HG03378 (cell line): ENCODE results near the gene APEH.
"Not testable (repeated sequence)": the region's sequence is repeated elsewhere in the genome, so short reads cannot be mapped to it uniquely, and the experiment has no call there.

Experiments
- ATAC-seq: cut with Tn5 transposase; IDR thresholded peaks from one replicate; pipeline ENCODE4 v1.9.1; 2021; ENCODE audit warnings: mild to moderate bottlenecking, moderate library complexity; ENCODE audit not compliant: unreplicated experiment

The APEH gene

DNA sequence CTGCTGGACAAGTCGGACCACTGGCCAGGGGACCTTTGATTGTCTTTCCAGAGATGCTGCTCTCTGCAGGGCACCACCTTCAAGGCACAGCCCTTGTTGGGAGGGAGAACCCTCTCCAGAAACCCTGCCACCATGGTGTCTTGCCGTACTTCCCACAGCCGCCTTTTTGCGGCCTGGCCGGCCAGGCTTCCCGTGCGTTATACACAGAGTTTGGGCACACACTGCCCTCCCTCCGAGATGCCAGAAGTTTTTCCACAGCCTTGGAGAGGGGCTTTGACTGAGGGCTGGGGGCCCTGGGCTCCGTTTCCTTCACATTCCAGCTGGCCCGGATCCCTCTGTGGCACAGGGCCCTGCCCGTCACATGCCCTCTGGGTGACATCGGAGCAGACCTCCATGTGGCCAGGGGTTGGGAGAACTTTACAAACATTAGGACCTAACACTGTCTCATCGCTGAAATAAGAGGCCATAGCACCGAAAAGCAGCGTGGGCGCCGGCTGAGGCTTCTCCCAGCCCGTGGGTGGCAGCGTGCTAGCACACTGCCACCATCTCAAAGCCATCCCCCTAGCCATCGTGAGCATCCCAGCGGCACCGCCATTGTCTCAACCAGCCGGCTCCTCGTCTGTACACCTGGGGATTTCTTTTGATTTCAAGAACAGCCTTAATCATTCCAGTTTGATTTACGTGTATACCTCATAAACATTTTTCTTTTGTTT is 6.3 kb upstream of the APEH start:
- no peak for ATAC-seq

GRCh38 chr3:49668414-49668797 is 5.7 kb upstream of the APEH start:
- no peak for ATAC-seq

GRCh38 chr3:49668861-49669260 is 5.3 kb upstream of the APEH start:
- ATAC-seq: no peak

- no peak for ATAC-seq
Measured at GRCh38 chr3:49669352-49669751, 4.8 kb upstream of the APEH start.

- no peak for ATAC-seq
Measured at GRCh38 chr3:49670940-49671290, 3.2 kb upstream of the APEH start.

DNA sequence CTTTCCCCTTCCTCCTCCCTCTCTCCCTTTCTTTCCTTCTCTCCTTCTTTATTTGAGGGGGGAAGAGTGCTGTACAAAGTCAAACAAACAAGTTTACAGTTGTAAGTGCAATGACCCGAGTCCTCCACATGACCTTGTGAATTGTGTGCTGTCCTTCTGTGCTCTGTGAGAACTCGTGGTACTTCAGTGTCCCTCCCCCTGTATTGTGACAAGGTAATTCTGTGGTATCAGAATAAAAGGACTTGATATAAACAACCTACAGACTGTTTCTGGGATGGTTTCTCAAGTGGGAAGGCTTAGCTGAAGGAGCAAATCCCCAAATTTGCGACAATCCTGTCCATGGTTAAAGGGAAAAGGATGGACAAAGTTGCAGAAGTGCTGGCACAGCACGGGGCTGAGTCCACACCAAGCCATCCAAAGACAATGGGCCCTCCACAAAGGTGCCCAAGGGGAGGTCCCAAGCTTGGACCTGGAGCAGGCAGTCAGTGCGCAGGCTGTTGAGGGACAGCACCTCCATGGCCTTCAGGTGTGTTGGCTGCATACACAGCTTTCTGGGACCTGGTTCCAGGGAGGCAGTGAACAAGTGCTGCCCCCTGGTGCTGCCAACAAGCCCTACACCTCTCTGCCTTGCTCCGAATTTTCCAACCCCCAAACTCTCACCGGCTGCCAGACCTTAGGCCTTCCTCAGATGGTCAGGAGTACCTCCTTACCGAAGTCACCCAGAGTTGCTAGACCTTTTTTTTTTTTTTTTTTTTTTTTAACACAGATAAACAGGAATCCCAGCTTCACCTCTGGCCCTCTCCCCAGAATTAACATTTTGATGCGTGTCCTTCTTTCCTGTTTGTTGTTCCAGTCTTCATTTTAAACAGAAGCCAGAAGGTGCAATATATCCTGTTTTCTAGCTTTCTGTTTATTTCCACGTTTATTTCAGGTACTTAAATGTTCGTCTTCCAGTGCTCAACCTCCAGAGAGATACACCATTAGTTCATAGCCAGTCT is 2.6 kb upstream of the APEH start:
- no peak for ATAC-seq

- no peak for ATAC-seq
Measured at GRCh38 chr3:49673121-49673714, 933 bp upstream of the APEH start.

- ATAC-seq: peak; percentile 29
Measured at GRCh38 chr3:49674497-49674983, 389 bp downstream of the APEH start.

DNA sequence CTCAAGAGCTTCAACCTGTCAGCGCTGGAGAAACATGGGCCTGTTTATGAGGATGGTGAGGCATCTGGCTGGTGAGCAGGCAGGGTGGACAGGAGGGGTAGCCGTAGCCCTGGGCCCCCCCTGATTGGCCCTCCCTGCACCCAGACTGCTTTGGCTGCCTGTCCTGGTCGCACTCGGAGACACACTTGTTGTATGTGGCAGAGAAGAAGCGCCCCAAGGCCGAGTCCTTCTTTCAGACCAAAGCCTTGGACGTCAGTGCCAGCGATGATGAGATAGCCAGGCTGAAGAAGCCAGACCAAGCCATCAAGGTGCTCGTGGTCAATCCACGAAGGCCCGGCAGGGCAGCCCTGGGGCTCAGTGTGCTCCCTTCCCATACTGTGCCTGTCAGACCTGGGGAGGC is 1.8 kb downstream of the APEH start:
- ATAC-seq: no peak

GRCh38 chr3:49680493-49681231 is 6.5 kb downstream of the APEH start:
- ATAC-seq: no peak

DNA sequence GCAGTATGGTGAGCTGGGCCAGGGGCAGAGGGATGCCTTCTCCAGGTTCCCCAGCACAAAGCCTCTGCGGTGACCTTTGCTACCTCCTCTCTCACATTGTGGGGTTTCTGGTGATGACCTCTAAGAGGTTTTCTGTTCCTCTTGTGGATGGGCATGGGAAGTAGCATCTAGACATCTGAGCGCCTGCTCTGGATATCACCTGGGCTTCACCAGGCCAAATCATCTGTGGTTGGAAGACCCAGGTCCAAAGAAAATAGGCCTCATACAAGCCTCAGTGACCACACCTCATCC is 7.0 kb downstream of the APEH start:
- ATAC-seq: no peak

GRCh38 chr3:49681543-49681942 is 7.4 kb downstream of the APEH start:
- ATAC-seq: no peak

DNA sequence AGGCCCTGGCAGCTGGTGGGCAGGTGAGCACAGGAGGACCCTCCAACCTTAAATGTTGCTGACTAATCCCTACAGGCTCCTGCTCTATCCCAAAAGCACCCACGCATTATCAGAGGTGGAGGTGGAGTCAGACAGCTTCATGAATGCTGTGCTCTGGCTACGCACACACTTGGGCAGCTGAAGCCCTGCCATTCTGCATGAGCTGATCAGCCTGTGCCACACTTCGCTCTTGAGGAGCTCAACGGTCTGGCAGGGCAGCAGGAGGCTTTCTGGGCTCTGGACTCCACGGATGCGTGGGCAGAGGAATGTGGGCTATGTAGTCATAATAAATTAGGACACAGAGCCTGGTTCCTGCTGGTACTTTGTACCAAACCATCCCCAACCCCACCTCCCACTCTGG is 9.0 kb downstream of the APEH start:
- no peak for ATAC-seq

- ATAC-seq: not testable (repeated sequence)
Measured at GRCh38 chr3:49684453-49684852, 10.3 kb downstream of the APEH start.

GRCh38 chr3:49685103-49685502 is 11.0 kb downstream of the APEH start:
- not testable (repeated sequence) for ATAC-seq

- ATAC-seq: not testable (repeated sequence)
Measured at GRCh38 chr3:49685846-49686245, 11.7 kb downstream of the APEH start.

DNA sequence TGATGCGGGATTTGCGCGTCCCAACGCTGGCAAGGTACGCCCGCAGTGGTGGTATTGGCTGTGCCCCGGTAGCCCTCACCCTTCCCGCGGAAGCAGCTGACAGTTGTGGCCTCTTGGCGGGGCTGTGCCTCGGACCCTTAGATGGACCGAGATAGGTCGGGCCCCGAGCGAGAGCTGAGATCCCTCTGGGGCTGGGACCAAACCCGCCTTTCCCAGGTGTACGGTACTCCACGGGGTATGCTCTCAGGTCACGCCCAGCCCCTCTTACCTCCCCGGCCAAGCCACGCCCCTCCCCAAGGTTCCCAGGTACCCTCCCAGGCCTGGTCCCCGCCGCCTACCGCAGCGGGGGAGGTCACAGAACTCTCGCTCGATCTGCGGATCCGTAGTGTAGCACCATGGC is 12.2 kb downstream of the APEH start:
- not testable (repeated sequence) for ATAC-seq

GRCh38 chr3:49686769-49687423 is 12.7 kb downstream of the APEH start:
- not testable (repeated sequence) for ATAC-seq

DNA sequence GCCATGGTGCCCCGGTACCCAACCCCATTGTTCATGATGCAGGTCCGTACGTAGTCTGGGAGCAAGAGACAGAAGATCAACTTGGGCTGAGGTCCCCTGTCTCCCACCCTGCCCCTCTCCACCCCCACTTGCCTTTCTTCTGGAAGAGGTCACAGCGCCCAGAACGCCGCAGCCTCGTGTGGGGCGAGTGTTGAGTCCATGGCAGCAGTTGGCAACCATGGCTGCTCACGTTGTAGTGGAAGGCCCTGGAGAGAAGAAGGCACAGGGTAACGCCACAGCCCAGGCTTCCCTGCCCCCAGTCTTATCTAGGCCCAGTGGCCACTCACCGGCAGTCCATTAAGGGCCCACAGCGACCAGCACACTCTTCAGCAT is 13.3 kb downstream of the APEH start:
- not testable (repeated sequence) for ATAC-seq

GRCh38 chr3:49688338-49689045 is 14.3 kb downstream of the APEH start:
- not testable (repeated sequence) for ATAC-seq
